Measurements from ENCODE around the gene CNOT6.

The CNOT6 gene

GRCh38 chr5:180461303-180461702 is 32.9 kb upstream of the CNOT6 start:
- no peak for TF ChIP-seq ZC3H10 (CRISPR knock-in tag; IDR thresholded peaks at IDR 0.05)
- TF ChIP-seq PATZ1 (CRISPR knock-in tag; IDR thresholded peaks at IDR 0.05; ENCODE audit: borderline replicate concordance): no peak
- TF ChIP-seq ZFP30 (CRISPR knock-in tag; IDR thresholded peaks at IDR 0.05): no peak
- no peak for TF ChIP-seq BACH2 (CRISPR knock-in tag; IDR thresholded peaks at IDR 0.05; ENCODE audit: borderline replicate concordance)
- TF ChIP-seq CSRNP3 (CRISPR knock-in tag; IDR thresholded peaks at IDR 0.05): no peak
- no peak for TF ChIP-seq TCF4 (CRISPR knock-in tag; IDR thresholded peaks at IDR 0.05; ENCODE audit: borderline replicate concordance)
- TF ChIP-seq RARB (CRISPR knock-in tag; IDR thresholded peaks at IDR 0.05): no peak
- no peak for TF ChIP-seq TOX (CRISPR knock-in tag; IDR thresholded peaks at IDR 0.05; ENCODE audit: borderline replicate concordance)
- no peak for TF ChIP-seq ZNF70 (CRISPR knock-in tag; IDR thresholded peaks at IDR 0.05)
- no peak for TF ChIP-seq ARNTL (CRISPR knock-in tag; IDR thresholded peaks at IDR 0.05; ENCODE audit: borderline replicate concordance, low read depth)
- no peak for TF ChIP-seq ESRRG (CRISPR knock-in tag; IDR thresholded peaks at IDR 0.05)
- no peak for TF ChIP-seq GLIS3 (CRISPR knock-in tag; IDR thresholded peaks at IDR 0.05)
- no peak for TF ChIP-seq ZNF8 (CRISPR knock-in tag; IDR thresholded peaks at IDR 0.05)
- TF ChIP-seq POU6F1 (CRISPR knock-in tag; IDR thresholded peaks at IDR 0.05; ENCODE audit: borderline replicate concordance, low read depth): no peak
- no peak for TF ChIP-seq TSHZ2 (CRISPR knock-in tag; IDR thresholded peaks at IDR 0.05)
- TF ChIP-seq SNAI2 (CRISPR knock-in tag; IDR thresholded peaks at IDR 0.05): no peak
- TF ChIP-seq PPARA (CRISPR knock-in tag; IDR thresholded peaks at IDR 0.05; ENCODE audit: borderline replicate concordance): no peak
- no peak for TF ChIP-seq ZNF565 (CRISPR knock-in tag; conservative IDR thresholded peaks at IDR 0.05; ENCODE audit: low read depth)
- TF ChIP-seq CREB5 (CRISPR knock-in tag; IDR thresholded peaks at IDR 0.05; ENCODE audit: low read depth): no peak
- no peak for TF ChIP-seq ZFP3 (CRISPR knock-in tag; IDR thresholded peaks at IDR 0.05)
- ATAC-seq: no peak

- no peak for ATAC-seq
- no peak for TF ChIP-seq TCF4 (CRISPR knock-in tag; IDR thresholded peaks at IDR 0.05; ENCODE audit: borderline replicate concordance)
- no peak for TF ChIP-seq POU6F1 (CRISPR knock-in tag; IDR thresholded peaks at IDR 0.05; ENCODE audit: borderline replicate concordance, low read depth)
- no peak for TF ChIP-seq RARB (CRISPR knock-in tag; IDR thresholded peaks at IDR 0.05)
- no peak for TF ChIP-seq ZFP3 (CRISPR knock-in tag; IDR thresholded peaks at IDR 0.05)
- no peak for TF ChIP-seq ZFP30 (CRISPR knock-in tag; IDR thresholded peaks at IDR 0.05)
- TF ChIP-seq TOX (CRISPR knock-in tag; IDR thresholded peaks at IDR 0.05; ENCODE audit: borderline replicate concordance): no peak
- no peak for TF ChIP-seq SNAI2 (CRISPR knock-in tag; IDR thresholded peaks at IDR 0.05)
- TF ChIP-seq ISL1 (CRISPR knock-in tag; IDR thresholded peaks at IDR 0.05): no peak
- no peak for TF ChIP-seq CSDC2 (CRISPR knock-in tag; IDR thresholded peaks at IDR 0.05)
- TF ChIP-seq TSHZ2 (CRISPR knock-in tag; IDR thresholded peaks at IDR 0.05): no peak
- no peak for TF ChIP-seq PATZ1 (CRISPR knock-in tag; IDR thresholded peaks at IDR 0.05; ENCODE audit: borderline replicate concordance)
- TF ChIP-seq ZNF70 (CRISPR knock-in tag; IDR thresholded peaks at IDR 0.05): no peak
- no peak for TF ChIP-seq GLIS3 (CRISPR knock-in tag; IDR thresholded peaks at IDR 0.05)
- TF ChIP-seq BACH2 (CRISPR knock-in tag; IDR thresholded peaks at IDR 0.05; ENCODE audit: borderline replicate concordance): no peak
Measured at GRCh38 chr5:180463216-180463900, 30.8 kb upstream of the CNOT6 start.
